ENCODE results near the gene ARID5B. TPM values are rescaled to one million over a fixed set of nuclear protein-coding genes. Genes with fewer than 3 reads are reported as not detected.

ARID5B gene
- total and polyA plus RNA-seq, 2 of the 4 experiments (the other 2 are of a cell fraction): 41.0 to 125 TPM

GRCh38 chr10:62008196-62008595 lies 106.7 kb downstream of the ARID5B start:
- no peak overlapping the region for H3K56ac ChIP-seq (ENCODE audit: extremely low read depth, insufficient read depth, low read length)
- no peak overlapping the region; the same call in 1 of the 2 replicates for H2AK5ac ChIP-seq (ENCODE audit: low read depth, low read length)
- TF ChIP-seq MAFK (IDR thresholded peaks at IDR 0.05; ENCODE audit: low read depth, low read length) (no peak), MXI1 (IDR thresholded peaks at IDR 0.05; ENCODE audit: borderline replicate concordance, low read depth, low read length) (no peak), BHLHE40 (IDR thresholded peaks at IDR 0.05; ENCODE audit: low read depth, low read length) (no peak), POLR2A (IDR thresholded peaks at IDR 0.05; ENCODE audit: low read depth, low read length) (no peak), RAD21 (IDR thresholded peaks at IDR 0.05; ENCODE audit: low read length) (no peak), NFE2L2 (IDR thresholded peaks at IDR 0.05; ENCODE audit: low read depth, low read length) (no peak), ELK1 (IDR thresholded peaks at IDR 0.05; ENCODE audit: borderline replicate concordance, low read depth, low read length) (no peak), SMC3 (IDR thresholded peaks at IDR 0.05; ENCODE audit: low read depth, low read length) (no peak), CTCF (conservative IDR thresholded peaks at IDR 0.05; ENCODE audit: low read depth, low read length) (no peak), RCOR1 (IDR thresholded peaks at IDR 0.05; ENCODE audit: insufficient replicate concordance, low read length) (no peak), CHD1 (IDR thresholded peaks at IDR 0.05; ENCODE audit: low read depth, low read length) (no peak), USF2 (IDR thresholded peaks at IDR 0.05; ENCODE audit: low read depth, low read length) (no peak), FOS (IDR thresholded peaks at IDR 0.05; ENCODE audit: low read depth, low read length) (no peak), MAZ (IDR thresholded peaks at IDR 0.05; ENCODE audit: borderline replicate concordance, low read depth, low read length) (no peak), RFX5 (IDR thresholded peaks at IDR 0.05; ENCODE audit: low read depth, low read length) (no peak), CEBPB (IDR thresholded peaks at IDR 0.05; ENCODE audit: low read depth, low read length) (no peak)
- no peak overlapping the region for H2BK15ac ChIP-seq (ENCODE audit: low read depth, low read length)
- H3K4ac ChIP-seq (ENCODE audit: low read depth, low read length): no peak overlapping the region; the same call in 1 of the 2 replicates
- H3K79me1 ChIP-seq (ENCODE audit: low read depth in 1 of 2, low read length in 2 of 2): peaks cover 58 to 87% of the 10 kb centered on the region in 2 experiments
- no peak overlapping the region for H4K91ac ChIP-seq (ENCODE audit: insufficient read depth, low read depth, low read length)
- H3K4me2 ChIP-seq (ENCODE audit: low read depth, low read length): no peak overlapping the region
- H3K9me3 ChIP-seq (ENCODE audit: control insufficient read depth, insufficient read depth, low read length): no peaks in the 10 kb centered on the region
- no peak overlapping the region for H2AFZ ChIP-seq (replicated peaks; ENCODE audit: low read length, poor library complexity)
- in situ Hi-C loops (cut with MboI; ENCODE audit: low sequenced_read_pairs): no loop called here
- H2BK120ac ChIP-seq (ENCODE audit: low read depth, low read length): no peak overlapping the region
- BruUV-seq (replicated peaks): no TSS peak
- peaks cover 15% of the 10 kb centered on the region for H3K9me1 ChIP-seq (ENCODE audit: insufficient read depth, low read length)
- peaks cover 29% of the 10 kb centered on the region; the same call in 1 of the 2 replicates for H4K20me1 ChIP-seq (ENCODE audit: insufficient read depth, low read length)
- WGBS, 2 experiments (ENCODE audit: extremely low coverage in 2 of 2, insufficient read length in 1 of 2): 100% methylated on average over 1 to 2 of the region's 6 CpGs
- dilution Hi-C loops (cut with HindIII; ENCODE audit: low sequenced_read_pairs, unreplicated experiment): no loop called here
- H3K36me3 ChIP-seq (ENCODE audit: control insufficient read depth, insufficient read depth, low read length): peaks cover 18% of the 10 kb centered on the region
- intact Hi-C loops (cut with micrococcal nuclease): no loop called here
- ATAC-seq (ENCODE audit: low read depth): no peak
- ChIA-PET CTCF (no interaction called here), POLR2A (ENCODE audit: unreplicated experiment) (interaction anchor here (1.4 kb wide), 1 partner anchor 41 kb away, joined by 3 read pairs; no protein-coding TSS in a partner anchor)
- H3K14ac ChIP-seq (replicated peaks; ENCODE audit: low read depth, low read length): no peak overlapping the region
- no peak overlapping the region for H2AK9ac ChIP-seq (replicated peaks; ENCODE audit: low read depth, low read length, poor library complexity)
- H3K27ac ChIP-seq (ENCODE audit: insufficient read depth, low read length): no peak overlapping the region
- H4K8ac ChIP-seq (ENCODE audit: low read depth in 2 of 2, low read length in 2 of 2): no peak overlapping the region
- no peak overlapping the region for H2BK20ac ChIP-seq (ENCODE audit: low read depth, low read length)
- no peak overlapping the region for H4K5ac ChIP-seq (ENCODE audit: low read depth, low read length)
- no peak overlapping the region for H3K23ac ChIP-seq (ENCODE audit: low read depth, low read length)
- H3K18ac ChIP-seq (ENCODE audit: low read depth, low read length): no peak overlapping the region
- H3K4me3 ChIP-seq (ENCODE audit: insufficient read depth, low read depth, low read length): no peak overlapping the region
- no peaks in the 10 kb centered on the region for H3K27me3 ChIP-seq (ENCODE audit: control insufficient read depth, insufficient read depth, low read length)
- DNase-seq: no peak
- no peak overlapping the region for H3K9ac ChIP-seq (ENCODE audit: low read depth, low read length)
- no peak overlapping the region for H2BK5ac ChIP-seq (ENCODE audit: low read depth, low read length, poor library complexity, severe bottlenecking)
- H3K4me1 ChIP-seq (ENCODE audit: control insufficient read depth, insufficient read depth, low read length): peaks cover 11% of the 10 kb centered on the region
